Activated CD8-positive, alpha-beta memory T cell treated with anti-CD3 and anti-CD28 coated beads for 1 hour (primary cell): Measurements from ENCODE around the gene RPS19.

Experiments
- DNase-seq, 2 donors: peaks; one replicate each; pipeline ENCODE4 v3.0.0-alpha.2; 2020; ENCODE audit warnings: low read depth in 1 of 2; ENCODE audit errors: extremely low read depth in 1 of 2

Gene RPS19

GRCh38 chr19:41877916-41878905 lies 18.2 kb downstream of the RPS19 start:
- DNase-seq: no peak

- no peak for DNase-seq
Measured at GRCh38 chr19:41879080-41879479, 19.0 kb downstream of the RPS19 start.

- DNase-seq: no peak
Measured at GRCh38 chr19:41879670-41880328, 19.7 kb downstream of the RPS19 start.

GRCh38 chr19:41880329-41880708 lies 20.3 kb downstream of the RPS19 start:
- no peak for DNase-seq

- no peak for DNase-seq
Measured at GRCh38 chr19:41882568-41883462, 22.8 kb downstream of the RPS19 start, which contains the start of gene ARHGEF1. Gene ARHGEF1 (plus strand): TSS chr19:41883184. CDS start chr19:41888083, 4,899 bp downstream.

- no peak for DNase-seq
Measured at GRCh38 chr19:41883463-41883820, 23.4 kb downstream of the RPS19 start.

GRCh38 chr19:41883821-41884733 lies 24.0 kb downstream of the RPS19 start:
- peak; percentile 80 to 83 for DNase-seq

- DNase-seq: peak in 1 of 2 donors; percentile 48
Measured at GRCh38 chr19:41886761-41887710, 27.0 kb downstream of the RPS19 start.

GRCh38 chr19:41887711-41888382 lies 27.8 kb downstream of the RPS19 start:
- DNase-seq: peak; percentile 81 to 89

GRCh38 chr19:41888926-41889325 lies 28.9 kb downstream of the RPS19 start:
- no peak for DNase-seq

- DNase-seq: no peak
Measured at GRCh38 chr19:41889896-41890295, 29.8 kb downstream of the RPS19 start.

GRCh38 chr19:41890936-41891335 lies 30.9 kb downstream of the RPS19 start:
- DNase-seq: no peak

GRCh38 chr19:41892173-41892902 lies 32.3 kb downstream of the RPS19 start:
- no peak for DNase-seq

- no peak for DNase-seq
Measured at GRCh38 chr19:41893899-41894298, 33.8 kb downstream of the RPS19 start.

GRCh38 chr19:41894350-41894749 lies 34.3 kb downstream of the RPS19 start:
- no peak for DNase-seq

GRCh38 chr19:41895745-41896580 lies 35.9 kb downstream of the RPS19 start:
- no peak for DNase-seq

- no peak for DNase-seq
Measured at GRCh38 chr19:41896581-41896942, 36.5 kb downstream of the RPS19 start.
